GM06990 (cell line): ENCODE data around the gene KCNIP4.

Experiments
- DNase-seq: peaks from one replicate; pipeline ENCODE4 v3.0.0-alpha.2; 2011; ENCODE audit not compliant: insufficient read length; ENCODE audit errors: extremely low read depth
- H3K27me3 ChIP-seq: replicated peaks from 2 replicates; pipeline ENCODE4 v1.6.0; 2011; ENCODE audit warnings: low read length; ENCODE audit not compliant: control insufficient read depth, insufficient read depth
- H3K36me3 ChIP-seq: 2 replicates; pipeline ENCODE4 v1.5.1; 2011; ENCODE audit warnings: low read length; ENCODE audit not compliant: control insufficient read depth, insufficient read depth
- H3K4me3 ChIP-seq: replicated peaks from 2 replicates; pipeline ENCODE4 v1.5.1; 2011; ENCODE audit warnings: low read depth, mild to moderate bottlenecking, control low read depth, low read length
- TF ChIP-seq, protein P1 (sequence below): IDR thresholded peaks from 2 replicates; pipeline ENCODE4 v1.5.1; 2011; ENCODE audit warnings: low read length, control low read depth, mild to moderate bottlenecking, inconsistent platforms; ENCODE audit not compliant: insufficient read depth, poor library complexity, severe bottlenecking

The KCNIP4 gene

DNA sequence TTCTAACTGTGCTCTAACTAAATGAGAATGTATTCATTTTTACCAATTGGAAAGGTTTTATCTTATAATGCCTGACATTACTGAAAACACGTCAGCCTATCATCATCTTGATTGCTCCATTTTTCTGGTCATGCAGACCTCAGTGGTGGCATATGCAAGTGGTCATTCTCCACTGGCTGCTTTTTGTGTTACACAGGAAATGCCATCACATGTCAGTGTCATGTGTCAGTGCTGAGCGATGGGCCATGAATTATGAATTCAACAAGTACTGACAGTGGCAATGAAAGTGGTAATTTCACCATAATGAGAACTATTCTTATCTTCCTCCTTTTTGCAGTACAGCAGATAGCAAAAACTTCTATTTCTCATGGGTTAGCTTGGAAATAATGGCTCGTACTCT is 1057.8 kb downstream of the KCNIP4 start:
- TF ChIP-seq, protein P1, sequence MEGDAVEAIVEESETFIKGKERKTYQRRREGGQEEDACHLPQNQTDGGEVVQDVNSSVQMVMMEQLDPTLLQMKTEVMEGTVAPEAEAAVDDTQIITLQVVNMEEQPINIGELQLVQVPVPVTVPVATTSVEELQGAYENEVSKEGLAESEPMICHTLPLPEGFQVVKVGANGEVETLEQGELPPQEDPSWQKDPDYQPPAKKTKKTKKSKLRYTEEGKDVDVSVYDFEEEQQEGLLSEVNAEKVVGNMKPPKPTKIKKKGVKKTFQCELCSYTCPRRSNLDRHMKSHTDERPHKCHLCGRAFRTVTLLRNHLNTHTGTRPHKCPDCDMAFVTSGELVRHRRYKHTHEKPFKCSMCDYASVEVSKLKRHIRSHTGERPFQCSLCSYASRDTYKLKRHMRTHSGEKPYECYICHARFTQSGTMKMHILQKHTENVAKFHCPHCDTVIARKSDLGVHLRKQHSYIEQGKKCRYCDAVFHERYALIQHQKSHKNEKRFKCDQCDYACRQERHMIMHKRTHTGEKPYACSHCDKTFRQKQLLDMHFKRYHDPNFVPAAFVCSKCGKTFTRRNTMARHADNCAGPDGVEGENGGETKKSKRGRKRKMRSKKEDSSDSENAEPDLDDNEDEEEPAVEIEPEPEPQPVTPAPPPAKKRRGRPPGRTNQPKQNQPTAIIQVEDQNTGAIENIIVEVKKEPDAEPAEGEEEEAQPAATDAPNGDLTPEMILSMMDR: no peak
- Histone ChIP-seq H3K36me3 (no peaks in the 10 kb centered on the region), H3K4me3 (no peak overlapping the region), H3K27me3 (no peaks in the 10 kb centered on the region)
- no peak for DNase-seq

DNA sequence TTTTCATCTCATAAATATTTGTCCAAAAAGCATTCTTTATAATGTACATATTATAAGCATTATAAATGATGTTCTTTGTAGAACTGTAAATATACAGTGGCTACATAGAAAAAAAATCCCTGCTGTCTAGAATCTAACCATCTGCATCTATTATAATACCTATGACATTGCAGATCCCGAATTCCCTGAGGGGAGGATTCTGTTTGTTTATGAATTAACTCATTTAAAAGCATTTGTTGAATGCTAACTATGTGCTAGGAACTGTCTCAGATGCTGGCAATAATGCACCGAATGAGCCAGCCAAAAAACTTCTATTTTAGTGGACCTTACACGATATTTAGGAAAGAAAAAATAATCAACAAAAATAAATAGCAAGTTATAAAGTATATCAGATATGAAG is 1058.7 kb downstream of the KCNIP4 start:
- TF ChIP-seq, protein P1: no peak
- no peak overlapping the region for H3K4me3 ChIP-seq
- H3K36me3 ChIP-seq: no peaks in the 10 kb centered on the region
- no peaks in the 10 kb centered on the region for H3K27me3 ChIP-seq
- DNase-seq: no peak

DNA sequence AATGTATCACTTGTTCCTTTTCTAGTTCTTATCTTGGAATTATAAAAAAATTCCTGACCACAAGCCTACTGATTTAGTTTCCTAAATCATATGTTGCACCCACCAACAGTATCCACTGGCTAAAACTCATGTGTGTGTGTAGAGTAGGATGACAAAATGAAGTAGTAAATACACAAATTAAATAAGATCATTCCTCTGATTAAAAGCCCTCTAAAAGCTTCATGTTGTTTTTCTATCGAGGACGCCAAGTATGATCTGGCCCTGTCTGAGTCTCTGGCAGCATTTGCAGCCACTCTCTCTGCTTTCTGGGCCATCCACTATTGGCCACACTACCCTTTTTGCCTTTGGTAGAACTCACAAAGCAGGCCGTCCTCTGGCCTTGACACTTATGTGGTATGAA is 1064.9 kb downstream of the KCNIP4 start:
- TF ChIP-seq, protein P1: no peak
- H3K36me3 ChIP-seq: no peaks in the 10 kb centered on the region
- DNase-seq: no peak
- H3K4me3 ChIP-seq: no peak overlapping the region
- no peaks in the 10 kb centered on the region for H3K27me3 ChIP-seq

DNA sequence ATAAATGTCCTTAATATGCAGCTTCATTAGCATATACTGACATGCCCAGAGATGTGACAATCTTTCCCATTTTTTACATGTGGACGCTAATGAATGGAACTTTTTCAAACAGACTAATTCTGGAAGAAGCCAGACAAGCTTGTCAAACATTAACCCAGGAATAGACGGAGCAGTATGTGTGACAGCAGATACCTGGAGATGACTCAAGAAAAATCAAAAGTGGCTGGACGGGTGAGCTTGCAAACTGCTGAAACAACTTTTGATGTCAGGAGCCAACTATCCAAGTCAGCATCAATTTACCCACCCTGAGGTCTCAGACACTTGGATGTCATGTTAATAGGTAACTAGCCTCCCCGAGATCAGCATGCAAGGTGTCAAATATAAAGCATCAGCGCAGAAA is 1065.3 kb downstream of the KCNIP4 start:
- Histone ChIP-seq H3K4me3 (no peak overlapping the region), H3K27me3 (no peaks in the 10 kb centered on the region), H3K36me3 (no peaks in the 10 kb centered on the region)
- TF ChIP-seq, protein P1: no peak
- DNase-seq: no peak

DNA sequence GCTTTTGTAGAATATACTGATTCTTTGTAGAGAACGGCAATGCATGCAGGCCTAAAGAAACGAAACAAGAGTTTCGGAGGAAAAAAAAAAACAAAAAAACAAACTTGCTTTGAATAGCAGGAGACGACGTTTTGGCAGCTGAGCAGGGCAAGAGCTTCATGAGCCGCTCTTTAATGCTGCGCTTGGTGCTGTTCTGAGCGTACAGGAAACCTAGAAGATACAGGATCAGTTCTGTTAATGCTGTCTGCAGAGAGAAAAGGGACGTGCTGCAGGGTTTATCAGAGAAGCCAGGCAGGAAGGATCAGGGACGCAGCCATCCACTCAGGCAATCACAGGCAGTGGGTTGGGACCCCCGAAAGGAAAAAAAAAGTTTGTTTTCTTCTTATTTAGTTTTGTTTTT is 1066.1 kb downstream of the KCNIP4 start:
- no peaks in the 10 kb centered on the region for H3K27me3 ChIP-seq
- TF ChIP-seq, protein P1: no peak
- no peak for DNase-seq
- no peak overlapping the region for H3K4me3 ChIP-seq
- no peaks in the 10 kb centered on the region for H3K36me3 ChIP-seq

DNA sequence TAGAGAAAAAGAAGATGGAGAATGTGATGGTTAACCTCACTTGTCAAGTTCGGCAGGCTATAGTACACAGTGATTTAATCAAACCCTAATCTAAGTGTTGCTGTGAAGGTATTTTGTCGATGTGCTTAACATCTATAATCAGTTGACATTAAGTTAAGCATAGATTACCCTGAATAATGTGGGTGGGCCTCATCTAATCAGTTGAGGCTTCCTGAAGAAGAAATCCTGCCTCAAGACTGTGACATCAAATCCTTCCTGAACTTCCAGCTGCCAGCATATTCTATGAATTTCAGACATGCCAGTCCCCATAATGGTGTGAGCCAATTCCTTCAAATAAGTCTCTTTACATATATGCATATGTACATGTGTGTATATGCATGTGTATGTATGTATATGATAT is 1066.9 kb downstream of the KCNIP4 start:
- H3K27me3 ChIP-seq: no peaks in the 10 kb centered on the region
- no peaks in the 10 kb centered on the region for H3K36me3 ChIP-seq
- no peak for DNase-seq
- H3K4me3 ChIP-seq: no peak overlapping the region
- TF ChIP-seq, protein P1: no peak
